Activated naive CD4-positive, alpha-beta T cell treated with anti-CD3 and anti-CD28 coated beads, Interleukin-2, amount 50 U/mL, for 16 hours (primary cell): Measurements from ENCODE around the gene ENTREP3.
"Not testable (repeated sequence)": the region's sequence is repeated elsewhere in the genome, so short reads cannot be mapped to it uniquely, and the experiment has no call there.

Source experiments
- DNase-seq: peaks from one replicate; pipeline ENCODE4 v3.0.0-alpha.2; 2020

The ENTREP3 gene

GRCh38 chr1:155255243-155256007 is at the start of gene ENTREP3:
Gene ENTREP3, minus strand, starts transcription at chr1:155255483. Its CDS starts 606 bp downstream, at chr1:155254877.
- DNase-seq = peak; percentile 80

- DNase-seq = no peak
These were observed 49.3 kb upstream of the ENTREP3 start for GRCh38 chr1:155304558-155305063.

- no peak for DNase-seq
These were observed 46.1 kb upstream of the ENTREP3 start, which contains the start of gene PKLR for GRCh38 chr1:155301342-155301841. Gene PKLR, minus strand, starts transcription at chr1:155301438. Its CDS starts 43 bp downstream, at chr1:155301395.

GRCh38 chr1:155300553-155301329 is 45.5 kb upstream of the ENTREP3 start:
- DNase-seq = no peak

GRCh38 chr1:155300024-155300423 is 44.7 kb upstream of the ENTREP3 start:
- no peak for DNase-seq

- DNase-seq = no peak
These were observed 42.1 kb upstream of the ENTREP3 start for GRCh38 chr1:155297384-155297783.

GRCh38 chr1:155296661-155297060 is 41.4 kb upstream of the ENTREP3 start:
- DNase-seq = no peak

GRCh38 chr1:155295942-155296267 is 40.6 kb upstream of the ENTREP3 start:
- DNase-seq = no peak

- DNase-seq = no peak
These were observed 40.1 kb upstream of the ENTREP3 start for GRCh38 chr1:155295183-155295941.

- no peak for DNase-seq
These were observed 39.4 kb upstream of the ENTREP3 start for GRCh38 chr1:155294520-155295182.

- no peak for DNase-seq
These were observed 37.9 kb upstream of the ENTREP3 start for GRCh38 chr1:155293086-155293749.

GRCh38 chr1:155291006-155291405 is 35.7 kb upstream of the ENTREP3 start:
- DNase-seq = not testable (repeated sequence)

- DNase-seq = no peak
These were observed 32.8 kb upstream of the ENTREP3 start for GRCh38 chr1:155287987-155288543.

GRCh38 chr1:155286544-155286943 is 31.3 kb upstream of the ENTREP3 start:
- DNase-seq = no peak

- no peak for DNase-seq
These were observed 30.4 kb upstream of the ENTREP3 start for GRCh38 chr1:155285631-155286044.

GRCh38 chr1:155285063-155285462 is 29.8 kb upstream of the ENTREP3 start:
- no peak for DNase-seq

- no peak for DNase-seq
These were observed 29.2 kb upstream of the ENTREP3 start for GRCh38 chr1:155284476-155284875.

GRCh38 chr1:155282488-155283091 is 27.3 kb upstream of the ENTREP3 start:
- no peak for DNase-seq

- DNase-seq = no peak
These were observed 24.0 kb upstream of the ENTREP3 start for GRCh38 chr1:155279268-155279667.

- no peak for DNase-seq
These were observed 23.4 kb upstream of the ENTREP3 start for GRCh38 chr1:155278689-155279160.
